Dermis microvascular lymphatic vessel endothelial cell (primary cell): ENCODE measurements around the gene BRD4. TPM values are rescaled to one million over a fixed set of nuclear protein-coding genes. Genes with fewer than 3 reads are reported as not detected.

Experiments used
- DNase-seq, 2 donors: peaks; one replicate each; pipeline versions ENCODE4 v3.0.0 to v3.0.0-alpha.2; 2010; ENCODE audit warnings: low read depth in 2 of 2
- total RNA-seq: library from RNA; depleted of rRNA; stranded (reverse); fragments of >200 nt; gene quantifications from 2 replicates; pipeline ENCODE4 v1.2.1, GENCODE V29; 2014

Gene BRD4
- total RNA-seq, 1 donor from 2014 or later, result 7.4 TPM

DNA sequence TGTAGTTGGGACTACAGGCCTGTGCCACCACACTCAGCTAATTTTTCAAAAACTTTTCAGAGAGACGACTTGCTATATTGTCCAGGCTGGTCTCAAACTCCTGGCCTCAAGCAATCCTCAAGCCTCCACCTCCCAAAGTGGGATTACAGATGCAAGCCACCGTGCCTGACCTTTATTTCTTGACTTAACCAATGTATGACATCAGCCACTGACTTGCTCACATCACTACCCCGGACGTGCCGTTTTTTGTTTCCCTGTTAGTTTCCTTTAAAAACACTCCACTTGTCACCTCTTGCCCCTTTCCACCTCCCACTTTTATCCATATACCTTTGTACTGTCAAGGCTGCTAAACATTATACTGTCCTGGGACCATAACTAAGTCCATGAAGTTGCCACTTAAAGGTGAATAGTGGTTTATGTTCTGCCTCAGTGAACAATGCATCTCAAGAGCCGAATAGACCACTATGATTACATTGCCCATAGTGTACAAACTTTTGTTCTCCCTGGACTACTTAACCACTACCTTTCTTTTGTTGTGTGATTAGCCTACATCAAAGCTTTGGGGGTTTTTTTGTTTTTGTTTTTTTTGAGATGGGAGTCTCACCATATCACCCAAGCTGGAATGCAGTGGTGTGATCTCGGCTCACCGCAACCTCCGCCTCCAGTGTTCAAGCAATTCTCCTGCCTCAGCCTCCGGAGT, 97.8 kb downstream of the BRD4 start:
- no peak for DNase-seq

DNA sequence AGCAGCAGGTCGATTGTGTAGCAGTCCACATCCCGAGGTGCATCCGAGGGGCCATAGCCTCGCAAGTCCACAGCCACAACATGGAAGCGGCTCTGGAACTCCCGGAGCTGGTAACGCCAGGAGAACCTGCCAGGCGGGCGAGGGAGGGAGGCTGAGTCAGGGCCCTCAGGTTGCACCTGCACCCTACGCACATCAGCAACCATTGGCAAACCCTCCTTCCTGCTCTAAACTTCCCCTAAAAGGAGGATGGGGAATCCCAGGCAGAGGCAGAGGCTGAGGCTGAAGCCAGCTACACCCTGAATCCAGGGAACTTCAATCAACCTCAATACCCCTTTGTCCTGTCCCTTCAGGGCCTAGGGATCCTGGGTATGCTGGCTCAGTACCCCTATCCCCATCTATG, 101.1 kb downstream of the BRD4 start:
- DNase-seq, result no peak

DNA sequence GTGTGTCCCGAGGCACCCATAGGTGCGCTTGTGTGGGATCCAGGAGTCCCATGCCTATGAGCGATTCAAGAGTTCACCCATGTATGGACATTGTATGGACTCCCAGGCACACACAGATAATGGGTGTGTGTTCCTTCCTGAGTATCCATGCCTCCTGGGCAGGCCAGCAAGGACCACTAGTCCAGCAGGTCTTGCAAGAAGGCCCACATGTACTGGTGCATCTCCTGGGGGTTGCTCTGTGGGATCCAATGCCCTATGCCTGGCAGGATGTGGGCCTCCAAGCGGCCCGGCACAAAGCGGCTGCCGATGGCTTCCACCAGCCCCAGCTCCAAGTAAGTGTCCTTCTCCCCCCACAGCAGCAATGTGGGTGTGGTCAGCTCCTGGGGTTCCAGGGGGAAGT, 105.1 kb downstream of the BRD4 start:
- DNase-seq, result no peak

DNA sequence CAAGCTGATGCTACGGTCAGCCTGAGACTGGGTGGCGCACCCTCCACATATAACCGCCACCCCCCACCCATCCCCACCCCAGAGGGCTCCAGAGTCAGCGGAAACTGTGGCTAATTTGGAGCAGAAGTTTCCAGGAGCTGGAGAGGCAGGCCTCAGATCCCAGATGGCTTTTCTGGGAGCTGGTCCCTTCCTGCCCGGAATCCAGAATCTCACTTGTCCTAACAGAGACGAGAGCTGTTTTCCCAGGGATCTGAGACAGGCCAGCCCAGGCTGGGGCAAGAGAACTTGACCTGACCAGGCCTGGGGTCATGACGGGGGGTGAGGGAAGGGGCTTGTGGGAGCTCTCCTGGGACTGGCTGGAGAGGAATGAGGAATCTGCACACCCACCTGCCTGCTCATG, 106.6 kb downstream of the BRD4 start:
- no peak for DNase-seq

DNA sequence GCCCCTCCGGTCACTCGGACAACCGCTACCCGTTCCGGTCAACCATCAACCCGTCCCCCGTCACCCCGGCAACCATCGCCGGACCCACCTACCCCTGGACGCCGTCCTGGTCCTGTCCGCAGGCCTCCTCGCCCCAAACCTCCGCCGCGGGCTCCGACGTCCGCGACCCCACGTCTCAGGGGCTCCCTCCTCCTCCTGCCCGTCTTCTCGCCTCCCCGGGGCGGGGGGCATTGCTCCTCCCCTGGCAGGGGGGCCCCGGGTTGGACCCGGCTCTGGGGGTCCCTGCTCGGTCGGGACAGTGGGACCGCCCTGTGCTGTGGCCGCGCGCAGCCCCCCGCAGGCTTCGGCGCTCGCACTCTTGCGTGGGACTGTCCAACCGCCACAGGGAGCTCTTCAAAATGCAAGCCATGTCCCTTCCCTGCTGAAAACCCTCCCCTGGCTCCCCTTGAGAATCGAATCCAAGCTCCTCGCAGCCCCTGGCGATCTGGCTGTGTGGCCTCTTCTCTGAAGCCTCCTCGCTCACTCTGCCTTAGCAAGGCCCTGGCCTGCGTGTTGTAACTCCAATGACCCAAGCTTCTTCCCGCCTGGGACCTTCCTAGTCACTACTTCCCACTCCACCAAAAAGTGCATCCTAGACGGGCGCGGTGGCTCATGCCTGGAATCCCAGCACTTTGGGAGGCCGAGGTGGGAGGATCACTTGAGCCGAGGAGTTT, 108.5 kb downstream of the BRD4 start:
- DNase-seq, result no peak

DNA sequence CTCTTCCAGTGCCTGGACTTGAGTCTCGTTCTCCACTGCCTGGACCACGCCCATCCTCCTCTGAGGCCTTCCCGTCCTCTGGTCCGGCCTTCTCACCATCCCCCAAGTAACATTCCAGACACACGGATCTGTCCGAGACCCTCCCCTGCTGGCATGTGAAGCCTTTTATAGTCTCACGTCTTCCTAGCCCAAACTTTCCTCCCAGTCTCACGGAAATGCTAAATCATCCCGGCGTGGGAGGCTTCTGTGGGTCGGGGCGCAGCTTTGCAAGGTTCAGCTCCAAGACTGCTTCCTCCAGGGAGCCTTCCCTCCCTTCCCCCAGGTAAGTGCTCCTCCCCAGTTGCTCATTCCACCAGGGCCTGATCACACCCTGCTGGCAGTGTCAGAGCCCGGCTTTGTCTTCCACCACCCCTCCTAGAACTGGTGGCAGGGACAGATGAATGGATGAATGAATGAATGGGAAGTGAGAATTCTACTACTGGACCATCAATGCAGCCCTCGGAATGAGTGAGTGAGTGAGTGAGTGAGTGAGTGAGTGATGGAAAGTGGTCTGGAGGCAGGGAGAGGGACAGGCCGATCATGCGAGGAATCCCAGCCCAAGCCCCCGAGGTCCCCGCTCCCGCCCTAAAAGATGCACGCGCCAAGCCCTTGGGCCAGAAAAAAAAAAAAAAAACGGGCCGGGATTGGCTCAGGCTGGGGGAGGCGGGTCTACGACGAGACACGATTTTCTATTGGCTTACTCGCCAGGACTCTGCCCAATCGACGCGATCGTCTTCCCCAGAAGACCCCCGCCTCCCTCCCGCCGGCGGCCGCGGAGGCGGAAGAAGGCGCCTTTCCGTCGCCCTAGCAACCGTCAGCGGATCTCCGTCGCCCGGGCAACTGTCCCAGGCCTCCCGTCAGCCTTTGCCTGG, 109.3 kb downstream of the BRD4 start:
- DNase-seq, result peak; percentile 86 to 95

DNA sequence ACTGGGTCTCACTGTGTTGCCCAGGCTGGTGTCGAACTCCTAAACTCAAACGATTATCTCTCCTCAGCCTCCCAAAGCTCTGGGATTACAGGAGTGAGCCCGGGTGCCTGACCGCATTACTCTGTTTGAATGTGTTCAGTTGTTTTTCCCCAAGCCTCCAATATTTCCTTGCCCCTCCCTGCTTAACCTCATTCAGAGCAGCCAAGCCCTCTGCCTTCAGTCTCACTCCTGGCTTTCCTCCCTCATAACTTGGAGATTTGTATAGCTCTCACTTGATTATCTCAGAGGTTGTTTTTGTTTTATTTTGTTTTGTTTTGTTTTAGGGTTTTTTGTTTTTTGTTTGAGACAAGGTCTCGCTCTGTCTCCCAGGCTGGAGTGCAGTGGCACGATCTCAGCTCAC, 111.5 kb downstream of the BRD4 start:
- DNase-seq, result no peak

DNA sequence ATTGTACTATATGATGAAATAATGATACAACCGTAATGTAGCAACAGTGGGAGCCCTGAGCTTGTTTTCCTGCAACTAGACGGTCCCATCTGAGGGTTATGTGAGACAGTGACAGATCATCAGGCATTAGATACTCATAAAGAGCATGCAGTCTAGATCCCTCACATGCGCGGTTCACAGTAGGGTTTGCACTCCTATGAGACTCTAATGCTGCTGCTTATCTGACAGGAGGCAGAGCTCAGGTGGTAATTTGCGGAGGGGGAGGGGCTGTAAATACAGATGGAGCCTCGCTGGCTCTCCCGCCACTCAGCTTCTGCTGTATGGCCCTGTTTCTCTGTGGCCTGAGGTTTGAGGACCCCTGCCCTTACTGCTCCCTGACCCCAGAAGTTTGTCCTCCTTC, 113.8 kb downstream of the BRD4 start:
- no peak for DNase-seq

DNA sequence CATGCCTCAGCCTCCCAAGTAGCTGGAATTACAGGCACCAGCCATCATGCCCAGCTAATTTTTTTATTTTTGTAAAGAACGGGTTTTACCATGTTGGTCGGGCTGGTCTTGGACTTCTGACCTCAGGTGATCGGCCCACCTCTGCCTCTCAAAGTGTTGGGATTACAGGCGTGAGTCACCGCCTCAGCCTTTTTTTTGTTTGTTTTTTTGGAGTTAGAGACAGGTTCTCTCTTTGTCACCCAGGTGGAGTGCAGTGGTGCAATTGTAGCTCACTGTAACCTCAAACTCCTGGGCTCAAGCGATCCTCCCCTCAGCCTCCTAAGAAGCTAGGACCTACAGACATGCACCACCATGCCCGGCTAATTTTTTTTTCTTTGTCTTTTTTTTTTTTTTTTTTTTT, 116.0 kb downstream of the BRD4 start:
- DNase-seq, result no peak

DNA sequence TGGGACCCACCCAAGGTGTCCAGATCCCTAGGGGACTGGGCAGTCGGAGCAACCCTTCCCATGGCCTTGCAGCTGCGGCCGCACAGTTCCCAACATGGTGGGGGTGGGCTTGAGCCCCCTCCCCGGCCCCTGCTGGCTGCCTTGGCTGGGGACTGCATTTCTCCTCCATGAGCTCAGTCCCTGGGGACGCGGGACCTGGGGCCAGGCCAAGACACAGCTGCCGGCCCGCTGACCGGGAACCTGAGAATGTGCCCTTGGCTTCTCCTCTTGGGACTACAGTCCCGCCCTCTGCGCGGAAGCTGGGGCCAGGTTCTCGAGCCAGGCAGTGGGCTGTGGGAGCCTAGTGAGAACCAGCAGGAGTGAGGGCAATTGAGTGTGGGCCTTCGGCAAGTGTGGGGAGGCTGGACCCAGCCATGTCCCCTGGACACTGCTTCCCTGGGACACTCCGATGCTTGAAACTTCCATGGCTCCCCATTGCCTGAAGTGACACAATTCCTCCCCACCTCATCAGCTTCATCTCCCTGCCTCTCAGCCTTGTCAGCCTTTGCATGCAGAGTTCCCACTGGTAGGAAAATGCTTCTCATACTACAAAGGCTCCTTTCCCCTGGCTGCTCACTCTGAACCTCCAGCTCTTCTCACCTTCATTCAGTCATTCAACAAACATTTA, 118.5 kb downstream of the BRD4 start:
- no peak for DNase-seq

DNA sequence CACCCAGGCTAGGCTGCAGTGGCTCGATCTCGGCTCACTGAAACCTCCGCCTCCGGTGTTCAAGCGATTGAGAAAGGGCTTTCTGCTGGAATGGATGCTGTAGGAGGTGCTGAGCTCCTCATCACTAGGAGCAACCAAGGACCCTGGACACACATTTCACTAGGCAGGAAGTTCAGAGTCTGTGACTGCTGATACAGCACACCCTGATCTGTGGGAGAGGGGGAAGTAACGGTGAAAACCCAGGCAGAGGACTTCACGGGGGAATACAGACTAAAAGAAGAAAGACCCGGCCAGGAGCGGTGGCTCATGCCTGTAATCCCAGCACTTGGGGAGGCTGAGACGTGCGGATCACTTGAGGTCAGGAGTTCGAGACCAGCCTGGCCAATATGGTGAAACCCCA, 119.6 kb downstream of the BRD4 start:
- DNase-seq, result no peak

DNA sequence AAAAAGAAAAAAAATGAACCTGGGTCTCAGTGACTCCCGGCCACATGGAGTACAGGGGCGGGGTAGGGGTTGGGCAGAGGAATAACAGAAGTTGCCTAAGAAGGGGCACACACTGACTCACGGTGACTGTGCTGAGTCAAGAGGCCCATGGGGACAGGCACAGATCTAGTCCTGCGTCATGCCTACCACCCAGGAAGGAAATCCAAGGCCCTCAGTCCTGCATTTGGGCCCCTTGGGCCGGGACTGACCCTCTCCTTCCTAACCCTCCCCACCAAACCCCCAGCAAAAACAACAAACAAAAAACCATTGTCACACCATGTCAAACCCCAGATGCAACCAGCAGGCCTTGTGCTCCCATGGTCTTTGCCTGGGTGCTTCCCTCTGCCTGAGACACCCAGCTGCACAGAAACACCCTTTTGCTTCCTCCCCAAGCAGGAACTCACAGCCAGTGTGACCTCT, 122.0 kb downstream of the BRD4 start:
- DNase-seq, result no peak

DNA sequence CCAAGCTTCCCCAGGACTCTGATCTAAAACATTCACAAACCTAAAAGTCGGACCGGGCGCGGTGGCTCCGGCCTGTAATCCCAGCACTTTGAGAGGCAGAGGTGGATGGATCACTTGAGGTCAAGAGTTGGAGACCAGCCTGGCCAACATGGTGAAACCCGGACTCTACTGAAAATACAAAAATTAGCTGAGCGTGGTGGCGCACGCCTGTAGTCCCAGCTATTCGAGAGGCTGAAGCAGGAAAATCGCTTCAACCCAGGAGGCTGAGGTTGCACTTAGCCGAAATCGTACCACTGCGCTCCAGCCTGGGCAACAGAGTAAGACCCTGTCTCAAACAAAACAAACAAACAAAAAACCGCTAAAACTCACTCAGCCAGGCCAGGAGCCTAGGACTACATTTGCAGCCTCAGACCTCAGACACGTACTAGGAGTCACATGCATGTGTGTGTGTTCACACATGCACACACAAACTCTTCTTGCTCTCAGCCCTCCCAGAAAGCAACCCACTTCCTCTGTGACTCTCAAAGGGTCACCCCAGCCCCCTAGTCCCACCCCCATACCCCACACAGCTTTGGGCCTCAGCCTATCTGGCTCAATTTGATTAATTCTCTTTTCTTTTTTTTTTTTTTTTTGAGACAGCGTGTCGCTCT, 130.8 kb downstream of the BRD4 start:
- DNase-seq, result no peak

DNA sequence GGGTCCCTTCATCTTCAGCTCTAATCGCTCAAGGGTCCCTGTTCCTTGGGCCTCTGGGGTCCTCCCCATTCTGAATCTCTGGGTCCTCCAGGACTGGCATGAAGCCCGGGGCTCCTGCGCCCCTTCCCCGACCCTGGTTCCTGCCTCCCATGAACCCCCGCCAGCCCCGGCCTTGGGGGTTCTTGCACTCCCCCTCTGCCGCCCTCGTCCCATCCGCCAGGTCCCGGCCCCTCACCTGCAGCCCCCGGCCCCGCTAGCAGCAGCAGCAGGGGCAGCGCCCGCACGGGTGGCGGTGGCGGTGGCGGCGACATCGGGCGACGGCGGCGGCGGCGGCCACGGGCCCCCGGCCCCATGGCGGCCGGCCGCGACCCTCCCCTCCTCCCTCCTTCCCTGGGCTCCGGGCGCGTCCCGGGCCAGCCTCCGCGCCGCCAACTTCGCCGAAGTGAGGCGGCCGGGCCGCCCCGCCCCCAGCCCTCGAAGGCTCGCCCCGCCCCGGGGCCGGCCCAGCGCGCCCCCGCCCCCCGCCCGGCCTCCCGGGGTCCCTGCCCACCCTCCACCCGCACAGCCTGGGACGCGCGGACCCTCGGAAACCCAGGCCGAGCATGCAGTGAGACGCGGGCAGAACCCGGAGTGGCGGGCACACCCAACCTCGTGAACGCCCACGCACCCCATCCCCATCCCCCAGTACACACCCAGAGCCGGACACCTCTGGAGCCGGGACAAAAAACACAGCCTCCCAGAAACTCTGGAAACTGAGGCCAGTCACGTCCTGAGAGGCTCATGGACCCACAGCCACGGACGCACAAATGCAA, 131.6 kb downstream of the BRD4 start, which contains the start of gene NOTCH3:
Gene NOTCH3 (minus strand): TSS at position 443 of the 812 bp plus-strand sequence. CDS start 90 bp downstream, at position 353.
- no peak for DNase-seq

DNA sequence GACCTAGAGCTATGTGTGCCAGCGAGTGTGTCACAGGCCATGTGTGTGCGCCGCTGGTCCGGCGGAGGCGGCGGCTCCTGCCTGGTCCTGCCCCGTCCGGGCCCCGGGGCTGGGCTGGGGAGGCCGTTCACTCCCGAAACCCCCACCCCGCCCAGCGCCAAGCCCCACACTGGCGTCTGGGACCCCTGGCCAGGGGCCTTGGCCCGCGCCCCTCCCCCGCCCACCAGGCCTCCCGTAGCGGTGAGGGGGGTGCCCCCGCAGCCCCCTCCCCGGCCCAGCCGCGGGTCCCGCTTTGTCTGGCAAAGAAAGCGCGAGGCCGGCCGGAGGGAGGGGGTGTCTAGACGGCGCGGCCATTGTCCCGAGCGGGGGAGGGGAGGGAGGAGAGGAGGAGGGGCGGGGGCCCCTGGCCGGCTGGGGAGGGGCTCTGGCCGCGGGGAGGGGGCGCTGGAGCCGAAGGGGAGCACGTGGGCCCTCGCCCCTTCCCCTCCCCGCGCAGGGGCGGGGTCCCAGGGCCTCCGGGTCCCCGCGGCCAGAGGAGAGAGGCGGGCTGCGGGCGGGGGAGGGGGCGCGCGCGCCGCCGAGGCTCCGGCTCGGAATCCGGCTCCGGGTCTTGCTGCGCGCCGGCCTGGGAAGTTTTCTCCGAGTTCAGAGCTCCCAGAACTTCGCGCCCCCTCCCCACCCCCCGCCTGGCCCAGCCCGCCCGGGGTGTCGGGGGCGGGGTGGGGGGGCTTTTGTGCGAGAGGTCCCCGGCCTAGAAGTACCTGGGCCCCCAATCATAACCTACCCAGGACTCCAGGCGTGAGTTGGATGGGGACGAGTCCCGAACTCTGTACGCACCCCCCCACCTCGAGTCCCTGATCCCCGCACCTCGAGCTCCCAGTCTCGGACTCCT, 132.4 kb downstream of the BRD4 start:
- no peak for DNase-seq

DNA sequence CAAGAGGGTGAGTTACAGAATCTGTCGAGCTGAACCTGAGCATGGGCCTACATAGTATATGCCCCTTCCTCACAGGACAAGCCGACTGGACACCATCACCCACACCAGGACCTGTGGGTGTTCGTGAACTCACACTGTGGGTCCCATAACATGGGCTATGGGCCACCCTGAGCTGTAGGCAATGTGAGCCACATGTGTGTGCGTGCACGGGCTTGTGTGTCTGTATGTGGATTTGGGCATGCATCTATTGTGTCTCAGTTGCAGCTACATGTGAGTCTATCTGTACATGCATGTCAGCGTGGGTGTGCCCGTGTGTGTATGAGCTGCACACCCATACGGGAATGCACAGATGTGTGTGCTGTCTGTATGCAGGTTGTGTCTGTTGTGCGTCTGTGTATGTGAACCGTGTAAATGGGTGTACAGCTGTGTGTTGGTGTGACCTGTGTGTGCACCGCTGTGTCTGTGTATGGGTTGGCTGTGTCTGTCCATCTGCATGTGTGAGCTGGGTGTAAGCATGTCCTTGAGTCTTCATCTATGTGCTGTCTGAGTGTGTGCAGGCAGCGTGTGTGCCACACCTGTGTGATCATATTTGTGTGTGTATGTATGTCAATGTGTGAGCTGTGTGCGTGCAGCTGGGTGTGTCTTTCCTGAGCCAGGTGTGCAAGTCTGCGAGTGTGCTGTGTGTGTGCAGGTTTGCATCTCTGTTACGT, 133.2 kb downstream of the BRD4 start:
- no peak for DNase-seq

DNA sequence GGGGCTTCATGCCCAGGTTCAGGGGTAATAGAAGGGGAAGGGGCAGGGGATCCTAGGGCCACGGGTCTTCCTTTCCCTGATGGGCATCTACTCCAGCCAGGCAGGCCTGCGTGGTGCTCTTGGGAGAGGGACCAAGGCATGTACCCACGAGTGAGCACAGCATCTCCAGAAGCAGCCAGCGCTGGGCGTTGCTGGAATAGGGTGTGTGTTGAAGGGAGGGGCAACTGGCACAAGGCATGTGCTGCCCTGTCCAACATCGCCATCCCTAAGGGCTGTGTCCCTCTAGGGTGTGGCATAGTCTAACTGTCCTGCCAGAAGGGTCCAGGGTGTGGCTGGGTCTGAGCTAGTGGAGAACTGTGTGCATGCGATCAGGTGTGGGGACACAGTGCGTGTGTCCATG, 134.4 kb downstream of the BRD4 start:
- DNase-seq, result no peak

DNA sequence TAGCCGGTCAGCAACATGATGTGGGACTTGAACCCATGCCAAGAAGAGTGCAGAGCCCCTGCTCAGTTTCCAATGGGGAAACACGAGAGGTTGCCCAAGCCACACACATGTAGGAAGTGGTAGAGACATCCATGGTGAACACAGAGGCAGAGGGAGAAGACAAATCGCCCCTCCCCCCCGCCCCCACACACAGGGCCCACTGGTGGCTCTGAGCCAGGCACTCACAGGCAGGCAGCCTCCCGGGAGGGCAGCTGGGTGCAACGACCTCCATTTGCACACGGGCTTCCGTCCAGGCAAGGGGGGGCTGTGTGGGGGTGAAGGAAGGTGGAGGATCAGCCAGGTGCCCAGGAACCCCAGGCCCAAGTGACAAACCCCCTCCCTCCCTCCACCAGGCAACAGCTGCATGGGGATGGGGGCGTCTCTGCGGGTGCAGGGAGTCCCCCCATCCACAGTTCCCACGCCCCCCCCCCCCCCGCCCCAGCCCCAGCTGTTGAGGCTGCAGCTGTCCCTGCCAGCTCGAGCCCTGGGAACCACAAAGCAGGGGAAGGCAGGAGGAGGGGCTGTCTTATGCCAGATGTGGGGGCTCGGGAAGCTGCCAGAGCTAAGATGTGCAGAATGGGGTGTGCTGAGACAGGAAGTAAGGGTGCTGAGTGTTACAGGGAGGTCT, 134.9 kb downstream of the BRD4 start:
- no peak for DNase-seq
